OCI-LY3 (cell line): ENCODE measurements around the gene CADPS2.

Source experiments
- H2AFZ ChIP-seq: fragments of 200-600, 300-600 bp; shearing (Covaris generic); 2 replicates; pipeline ENCODE4 v1.6.0; 2014; ENCODE audit warnings: antibody characterized with exemption, low read depth, low read length
- H3K27ac ChIP-seq: fragments of 200-600, 300-600 bp; sonication (generic); 2 replicates; pipeline ENCODE4 v1.5.1; 2014; ENCODE audit warnings: mild to moderate bottlenecking, low read length, moderate library complexity, mixed read lengths
- H3K27me3 ChIP-seq: fragments of 200-600, 300-600 bp; sonication (generic); 2 replicates; pipeline ENCODE4 v1.6.1; 2014; ENCODE audit warnings: low read depth, low read length, mixed read lengths
- H3K36me3 ChIP-seq: fragments of 200-600, 300-600 bp; sonication (generic); replicated peaks from 2 replicates; pipeline ENCODE3; 2014; ENCODE audit warnings: low read depth, low read length, mixed read lengths
- H3K4me1 ChIP-seq: fragments of 300-600, 200-600 bp; sonication (generic); 2 replicates; pipeline ENCODE4 v1.6.1; 2014; ENCODE audit warnings: low read length, mixed read lengths
- H3K4me2 ChIP-seq: fragments of 200-600, 300-600 bp; sonication (generic); 2 replicates; pipeline ENCODE4 v1.6.1; 2014; ENCODE audit warnings: low read length, mixed read lengths
- H3K4me3 ChIP-seq: fragments of 300-600, 200-600 bp; sonication (generic); 2 replicates; pipeline ENCODE4 v1.5.1; 2014; ENCODE audit warnings: antibody characterized with exemption, mild to moderate bottlenecking, low read length, moderate library complexity
- H3K79me2 ChIP-seq: fragments of 300-600, 200-600 bp; shearing (Covaris generic); 2 replicates; pipeline ENCODE4 v1.6.1; 2014; ENCODE audit warnings: mild to moderate bottlenecking, low read length, mixed read lengths
- H3K9ac ChIP-seq: fragments of 300-600, 200-600 bp; shearing (Covaris generic); 2 replicates; pipeline ENCODE4 v1.6.0; 2014; ENCODE audit warnings: mild to moderate bottlenecking, low read length, moderate library complexity
- H3K9me3 ChIP-seq: fragments of 200-600, 300-600 bp; shearing (Covaris generic); 2 replicates; pipeline ENCODE4 v1.6.1; 2014; ENCODE audit warnings: low read length, mixed read lengths; ENCODE audit not compliant: insufficient read depth
- H4K20me1 ChIP-seq: fragments of 200-600, 300-600 bp; sonication (generic); 2 replicates; pipeline ENCODE4 v1.6.1; 2016; ENCODE audit warnings: low read length, mixed read lengths; ENCODE audit not compliant: insufficient read depth
- CTCF ChIP-seq: fragments of 200-600, 300-600 bp; sonication (generic); IDR thresholded peaks from 2 replicates; pipeline ENCODE4 v1.5.1; 2014; ENCODE audit warnings: antibody characterized with exemption, low read length, low read depth
- EZH2phosphoT487 ChIP-seq: fragments of 200-600 bp; shearing (Covaris generic); IDR thresholded peaks from 2 replicates; pipeline ENCODE4 v1.6.1; 2018; ENCODE audit warnings: antibody characterized with exemption, mixed run types, low read depth

CADPS2 gene

DNA sequence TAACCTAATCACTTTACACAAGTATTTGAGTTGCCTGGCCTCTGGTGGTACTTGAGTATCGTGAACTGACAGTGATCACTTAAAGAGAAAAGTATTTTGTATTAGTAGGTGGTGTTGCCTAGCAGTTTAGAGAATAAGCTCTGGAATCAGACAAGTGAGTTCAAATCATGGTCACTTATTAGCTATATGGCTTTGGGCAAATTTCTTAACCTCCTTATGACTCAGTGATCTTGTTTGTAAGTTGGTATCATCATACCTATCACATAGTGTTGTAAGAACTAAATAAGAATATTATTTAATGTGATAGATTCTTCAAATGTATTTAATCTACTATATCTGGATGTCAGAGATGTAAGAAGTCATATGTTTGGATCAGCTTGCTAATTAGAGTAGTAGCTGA lies 351.2 kb downstream of the CADPS2 start:
- Histone ChIP-seq H3K4me2 (no peak overlapping the region), H3K79me2 (no peaks in the 10 kb centered on the region), H3K36me3 (no peaks in the 10 kb centered on the region), H3K4me1 (no peaks in the 10 kb centered on the region), H3K4me3 (no peak overlapping the region), H4K20me1 (no peaks in the 10 kb centered on the region), H3K27me3 (no peaks in the 10 kb centered on the region), H3K27ac (no peak overlapping the region), H3K9ac (no peak overlapping the region), H3K9me3 (no peaks in the 10 kb centered on the region), H2AFZ (no peak overlapping the region)
- TF ChIP-seq CTCF (no peak), EZH2phosphoT487 (no peak)

DNA sequence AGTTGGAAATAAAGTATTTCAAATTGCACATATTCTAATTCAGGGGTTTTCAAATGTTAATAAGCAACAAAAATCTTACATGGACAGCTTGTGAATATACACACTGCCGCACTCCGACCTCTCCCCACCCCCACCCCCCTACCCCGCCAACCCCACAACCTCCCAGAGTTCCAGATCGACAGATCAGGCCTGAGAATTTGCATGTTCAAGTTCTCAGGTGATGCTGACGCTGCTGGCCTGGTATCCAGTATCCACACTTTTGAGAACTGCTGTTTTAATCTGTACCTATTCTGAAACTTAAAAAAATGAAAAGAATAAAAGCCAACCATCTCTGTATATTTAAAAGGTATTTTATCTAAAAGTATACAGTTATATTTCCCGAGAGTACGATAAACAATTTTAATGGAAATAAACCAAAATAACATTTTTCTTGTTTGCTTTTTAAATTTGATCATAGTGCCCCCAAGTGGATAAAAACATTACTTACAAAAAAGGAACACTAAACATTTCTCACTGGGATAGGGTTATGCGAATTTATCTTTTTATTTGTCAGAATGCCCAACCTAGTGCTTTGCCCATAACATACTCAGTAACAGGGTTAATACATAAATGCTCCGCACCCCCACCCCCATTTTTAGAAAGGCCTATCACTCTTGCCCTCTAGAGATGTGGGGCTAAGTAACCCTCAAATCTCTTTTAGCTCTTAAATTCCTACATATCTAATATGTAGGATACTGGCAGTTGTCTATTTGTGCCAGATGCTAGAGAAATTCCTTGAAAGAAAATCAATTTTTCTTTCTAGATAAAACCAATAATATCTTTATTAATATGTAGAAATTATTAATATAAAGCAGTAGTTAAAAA lies 353.6 kb downstream of the CADPS2 start:
- Histone ChIP-seq H3K27ac (no peak overlapping the region), H3K4me2 (peak overlapping the region; percentile 52), H3K79me2 (no peaks in the 10 kb centered on the region)

GRCh38 chr7:122528879-122529481 lies 357.3 kb downstream of the CADPS2 start:
- Histone ChIP-seq H3K4me2 (no peak overlapping the region), H3K4me1 (no peaks in the 10 kb centered on the region), H3K9ac (no peak overlapping the region), H3K4me3 (no peak overlapping the region), H3K27me3 (no peaks in the 10 kb centered on the region), H2AFZ (no peak overlapping the region), H4K20me1 (no peaks in the 10 kb centered on the region), H3K79me2 (no peaks in the 10 kb centered on the region), H3K27ac (no peak overlapping the region), H3K9me3 (no peaks in the 10 kb centered on the region), H3K36me3 (no peaks in the 10 kb centered on the region)
- TF ChIP-seq EZH2phosphoT487 (no peak), CTCF (peak; percentile 72)

More for the DNA sequence above, 353.6 kb downstream of the CADPS2 start:
- no peaks in the 10 kb centered on the region for H3K4me1 ChIP-seq
- no peak overlapping the region for H3K9ac ChIP-seq
- H3K9me3 ChIP-seq, result no peaks in the 10 kb centered on the region
- TF ChIP-seq CTCF (peak; percentile 65), EZH2phosphoT487 (no peak)
- H4K20me1 ChIP-seq, result no peaks in the 10 kb centered on the region
- no peaks in the 10 kb centered on the region for H3K27me3 ChIP-seq
- H3K4me3 ChIP-seq, result peak overlapping the region; percentile 60
- no peaks in the 10 kb centered on the region for H3K36me3 ChIP-seq
- peak overlapping the region; percentile 81; the same call in 1 of the 2 replicates for H2AFZ ChIP-seq

GRCh38 chr7:122525355-122525754 lies 360.9 kb downstream of the CADPS2 start:
- Histone ChIP-seq H4K20me1 (no peaks in the 10 kb centered on the region), H3K4me3 (no peak overlapping the region), H3K27me3 (no peaks in the 10 kb centered on the region), H3K4me2 (no peak overlapping the region), H3K9ac (no peak overlapping the region), H2AFZ (no peak overlapping the region), H3K27ac (no peak overlapping the region), H3K36me3 (no peaks in the 10 kb centered on the region), H3K4me1 (no peaks in the 10 kb centered on the region), H3K79me2 (no peaks in the 10 kb centered on the region), H3K9me3 (no peaks in the 10 kb centered on the region)
- TF ChIP-seq CTCF (no peak), EZH2phosphoT487 (no peak)
